Measurements from ENCODE around the gene GDF7. TPM values are rescaled to one million over a fixed set of nuclear protein-coding genes. Genes with fewer than 3 reads are reported as not detected.

The GDF7 gene
- total and polyA plus RNA-seq, 10 of the 15 experiments (the other 5 are each of a cell fraction or from before 2014, with no cell fraction given): 0.02 to 0.11 (median 0.04) TPM; not detected in 1

DNA sequence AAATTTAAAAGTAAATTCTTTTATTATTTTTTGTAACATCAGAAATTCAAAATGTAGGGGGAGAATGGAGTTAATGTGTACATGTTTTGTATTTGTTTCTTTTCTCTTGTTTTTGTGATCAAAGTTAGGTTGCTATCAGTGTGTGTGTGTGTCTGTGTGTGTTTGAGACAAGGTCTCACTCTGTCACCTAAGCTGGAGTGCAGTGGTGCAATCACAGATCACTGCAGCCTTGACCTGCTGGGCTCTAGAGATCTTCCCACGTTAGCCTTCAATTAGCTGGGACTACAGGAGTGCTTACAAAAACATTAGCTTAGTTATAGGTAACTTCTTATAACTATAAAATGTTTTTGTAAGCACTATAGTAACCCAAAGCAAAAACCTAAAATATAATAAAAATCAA lies 50.7 kb downstream of the GDF7 start:
- no peak overlapping the region for H2AFZ ChIP-seq (ENCODE audit: control insufficient read depth, low read depth, low read length)
- intact Hi-C loops (cut with micrococcal nuclease; ENCODE audit: unreplicated experiment): no loop called here
- H3K27me3 ChIP-seq (replicated peaks in 1 of 2; ENCODE audit: control insufficient read depth in 2 of 2, insufficient read depth in 2 of 2, low read length in 1 of 2): no peaks in the 10 kb centered on the region
- no peak overlapping the region for H3K9ac ChIP-seq (ENCODE audit: control insufficient read depth, insufficient read depth, low read length)
- H3K27ac ChIP-seq (ENCODE audit: control insufficient read depth, insufficient read depth): no peak overlapping the region
- H4K20me1 ChIP-seq (ENCODE audit: control insufficient read depth, insufficient read depth): no peaks in the 10 kb centered on the region
- no peak overlapping the region for H3K4me3 ChIP-seq
- RAD21 ChIA-PET (ENCODE audit: unreplicated experiment): no interaction called here
- TF ChIP-seq KAT2A (conservative IDR thresholded peaks at IDR 0.05; ENCODE audit: control insufficient read depth, low read depth, low read length) (no peak), JUNB (IDR thresholded peaks at IDR 0.05) (no peak), NR2C2 (IDR thresholded peaks at IDR 0.05; ENCODE audit: borderline replicate concordance, control insufficient read depth, insufficient read length, low read depth) (no peak), ZNF24 (IDR thresholded peaks at IDR 0.05) (no peak), IRF4 (IDR thresholded peaks at IDR 0.05; ENCODE audit: low read depth, low read length) (no peak), MTA3 (IDR thresholded peaks at IDR 0.05; ENCODE audit: borderline replicate concordance, low read length) (no peak), IKZF2 (IDR thresholded peaks at IDR 0.05) (no peak), SREBF2 (IDR thresholded peaks at IDR 0.05; ENCODE audit: low read length) (no peak), EGR1 (IDR thresholded peaks at IDR 0.05; ENCODE audit: borderline replicate concordance in 1 of 2, low read depth in 2 of 2, low read length in 2 of 2) (no peak)
- H3K4me2 ChIP-seq (ENCODE audit: control insufficient read depth, insufficient read depth): no peak overlapping the region
- DNase-seq (ENCODE audit: low read depth, low spot score) (no peak), FAIRE-seq (no peak), ATAC-seq (no peak)
- POLR2A ChIA-PET: no interaction called here
- SMC1A ChIA-PET (ENCODE audit: uncharacterized antibody, unreplicated experiment): interaction anchor here (0.6 kb wide), 1 partner anchor 1545 kb away, joined by 3 read pairs; no protein-coding TSS in a partner anchor
- in situ Hi-C loops (cut with MboI): no loop called here
- CTCF ChIA-PET: no interaction called here
- no peaks in the 10 kb centered on the region for H3K4me1 ChIP-seq (ENCODE audit: control insufficient read depth, insufficient read depth, low read length)
- no peaks in the 10 kb centered on the region; the same call in 1 of the 2 replicates for H3K79me2 ChIP-seq (ENCODE audit: control insufficient read depth, insufficient read depth, low read length)
- H3K36me3 ChIP-seq (ENCODE audit: control insufficient read depth in 2 of 2, insufficient read depth in 2 of 2, low read length in 1 of 2): 0 out of 4 replicates have a peak, but pooled peaks cover 0 to 4% of the 10 kb centered on the region in 2 experiments
- BruUV-seq (replicated peaks): no TSS peak
- H3K9me3 ChIP-seq (replicated peaks; ENCODE audit: control insufficient read depth, insufficient read depth, low read length): peaks cover 3% of the 10 kb centered on the region; the same call in 2 of the 3 replicates
- 80% methylated on average over 1 of the region's 1 CpG for WGBS (ENCODE audit: insufficient coverage, insufficient replicate concordance, low lambda C conversion rate, missing lambda C conversion rate)
